Adrenal gland (tissue), 5 donors: ENCODE measurements around the gene DDX56.

ENCODE experiments used
- CTCF ChIP-seq, 6 experiments: fragments of 450-650 bp in 4 of 6; fragments of 200-600 bp in 2 of 6; sonication (generic) in 1 of 6; IDR thresholded peaks; 1 replicate in 5 of 6; 2 replicates in 1 of 6; pipeline versions ENCODE4 v1.5.1 to v1.8.0; 2016 to 2021; ENCODE audit warnings: antibody characterized with exemption in 6 of 6, mild to moderate bottlenecking in 2 of 6, moderate library complexity in 1 of 6
- POLR2A ChIP-seq, 2 donors: fragments of 450-650 bp; IDR thresholded peaks; one replicate each; pipeline ENCODE4 v1.6.1; 2017; ENCODE audit warnings: antibody characterized with exemption in 2 of 2, mild to moderate bottlenecking in 2 of 2, moderate library complexity in 1 of 2
- donor health status: DM: no; HTN: no; CAD: no.

- TF ChIP-seq CTCF (IDR thresholded peaks at IDR 0.05): no peak
- TF ChIP-seq POLR2A (IDR thresholded peaks at IDR 0.05): no peak
Observed at GRCh38 chr7:44519546-44519945, 54.2 kb downstream of the DDX56 start.
